GM18508 (cell line): ENCODE measurements around the gene CYP46A1.
"Not testable (repeated sequence)": the region's sequence is repeated elsewhere in the genome, so short reads cannot be mapped to it uniquely, and the experiment has no call there.

Experiments used
- ATAC-seq: cut with Tn5 transposase; IDR thresholded peaks from one replicate; pipeline ENCODE4 v1.9.1; 2021; ENCODE audit warnings: moderate number of reproducible peaks; ENCODE audit not compliant: insufficient read depth, unreplicated experiment

Gene CYP46A1

GRCh38 chr14:99752486-99753121 is 68.5 kb downstream of the CYP46A1 start:
- ATAC-seq, result no peak

GRCh38 chr14:99753225-99754140 is 69.4 kb downstream of the CYP46A1 start:
- no peak for ATAC-seq

GRCh38 chr14:99754141-99755067 is 70.3 kb downstream of the CYP46A1 start:
- ATAC-seq, result no peak

- ATAC-seq, result no peak
These were observed 70.9 kb downstream of the CYP46A1 start for GRCh38 chr14:99755068-99755405.

GRCh38 chr14:99755629-99756603 is 71.8 kb downstream of the CYP46A1 start:
- ATAC-seq, result no peak

- ATAC-seq, result no peak
These were observed 72.7 kb downstream of the CYP46A1 start for GRCh38 chr14:99756796-99757195.

GRCh38 chr14:99757331-99758070 is 73.4 kb downstream of the CYP46A1 start:
- ATAC-seq, result no peak

- ATAC-seq, result no peak
These were observed 74.2 kb downstream of the CYP46A1 start for GRCh38 chr14:99758121-99758821.

- ATAC-seq, result no peak
These were observed 74.9 kb downstream of the CYP46A1 start for GRCh38 chr14:99758872-99759545.

- no peak for ATAC-seq
These were observed 75.4 kb downstream of the CYP46A1 start for GRCh38 chr14:99759546-99759925.

GRCh38 chr14:99760817-99761216 is 76.7 kb downstream of the CYP46A1 start:
- no peak for ATAC-seq

- ATAC-seq, result not testable (repeated sequence)
These were observed 78.8 kb downstream of the CYP46A1 start for GRCh38 chr14:99762911-99763310.

- no peak for ATAC-seq
These were observed 79.6 kb downstream of the CYP46A1 start for GRCh38 chr14:99763527-99764221.

- ATAC-seq, result no peak
These were observed 80.2 kb downstream of the CYP46A1 start for GRCh38 chr14:99764222-99764706.

- no peak for ATAC-seq
These were observed 84.3 kb downstream of the CYP46A1 start for GRCh38 chr14:99768381-99768780.

GRCh38 chr14:99769123-99769522 is 85.0 kb downstream of the CYP46A1 start:
- ATAC-seq, result no peak

- no peak for ATAC-seq
These were observed 85.7 kb downstream of the CYP46A1 start for GRCh38 chr14:99769799-99770198.
